GM21390 (cell line): ENCODE results near the gene ZFP36L1.
"Not testable (repeated sequence)": the region's sequence is repeated elsewhere in the genome, so short reads cannot be mapped to it uniquely, and the experiment has no call there.

ENCODE experiments used
- ATAC-seq: cut with Tn5 transposase; IDR thresholded peaks from one replicate; pipeline ENCODE4 v1.9.1; 2021; ENCODE audit not compliant: unreplicated experiment

ZFP36L1 gene

DNA sequence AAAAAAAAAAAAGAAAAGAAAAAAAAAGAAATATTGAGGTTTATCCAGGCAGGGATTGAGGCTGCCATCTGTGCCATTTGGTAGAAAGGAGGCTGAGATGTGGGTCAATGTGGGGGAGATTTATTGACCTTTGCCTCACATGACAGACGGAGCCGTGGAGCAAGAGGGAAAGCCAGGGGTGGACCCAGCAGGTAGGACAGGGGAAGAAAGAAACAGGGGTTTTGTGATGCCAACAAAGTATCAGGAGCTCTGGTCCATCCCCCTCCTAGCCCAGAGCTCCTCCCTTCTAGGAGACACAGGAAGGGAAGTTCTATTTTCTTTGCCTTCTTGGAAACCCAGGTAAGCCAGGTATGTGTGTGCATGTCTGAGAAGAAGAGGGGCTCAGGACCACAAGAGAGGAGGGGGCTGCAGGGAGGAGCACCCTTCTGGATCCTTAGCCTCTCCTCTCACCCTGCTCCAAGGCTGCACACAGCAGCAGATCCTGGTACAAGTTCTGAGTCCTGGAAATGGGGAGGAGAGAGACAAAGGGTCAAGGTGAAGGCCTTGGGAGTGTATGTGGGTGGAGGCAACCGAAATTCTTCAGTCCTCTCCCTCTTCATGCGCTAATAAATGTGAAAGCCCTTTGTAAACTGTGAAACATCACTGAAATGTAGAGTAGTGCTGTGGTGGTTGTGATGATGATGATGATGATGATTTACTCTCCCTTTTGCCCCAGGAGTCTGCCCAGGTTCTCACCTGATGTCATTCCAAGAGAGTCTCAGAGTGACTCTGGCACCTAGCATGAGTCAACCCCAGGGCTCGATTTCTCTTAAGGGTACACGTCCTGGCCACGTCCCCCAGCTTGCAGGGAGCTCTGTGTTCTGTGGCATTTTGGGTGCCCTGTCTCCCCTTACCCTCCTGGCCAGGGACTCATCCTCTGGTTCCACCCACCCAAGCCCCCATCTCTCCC, 26.3 kb downstream of the ZFP36L1 start:
- ATAC-seq: no peak

DNA sequence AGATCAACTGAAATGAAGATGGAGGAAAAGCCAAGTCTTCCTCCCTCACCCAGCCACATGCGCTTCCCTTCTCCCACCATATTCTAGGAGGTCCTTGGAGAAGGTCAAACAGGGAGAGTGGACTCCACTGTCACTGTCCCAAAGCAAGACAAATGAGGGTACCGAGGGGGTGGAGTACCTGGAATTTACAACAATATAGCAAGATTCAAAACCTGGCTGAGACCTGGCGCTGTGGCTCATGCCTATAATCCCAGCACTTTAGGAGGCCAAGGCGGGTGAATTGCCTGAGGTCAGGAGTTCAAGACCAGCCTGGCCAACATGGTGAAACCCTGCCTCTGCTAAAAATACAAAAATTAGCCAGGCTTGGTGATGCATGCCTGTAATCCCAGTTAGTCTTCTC, 29.0 kb downstream of the ZFP36L1 start:
- not testable (repeated sequence) for ATAC-seq

DNA sequence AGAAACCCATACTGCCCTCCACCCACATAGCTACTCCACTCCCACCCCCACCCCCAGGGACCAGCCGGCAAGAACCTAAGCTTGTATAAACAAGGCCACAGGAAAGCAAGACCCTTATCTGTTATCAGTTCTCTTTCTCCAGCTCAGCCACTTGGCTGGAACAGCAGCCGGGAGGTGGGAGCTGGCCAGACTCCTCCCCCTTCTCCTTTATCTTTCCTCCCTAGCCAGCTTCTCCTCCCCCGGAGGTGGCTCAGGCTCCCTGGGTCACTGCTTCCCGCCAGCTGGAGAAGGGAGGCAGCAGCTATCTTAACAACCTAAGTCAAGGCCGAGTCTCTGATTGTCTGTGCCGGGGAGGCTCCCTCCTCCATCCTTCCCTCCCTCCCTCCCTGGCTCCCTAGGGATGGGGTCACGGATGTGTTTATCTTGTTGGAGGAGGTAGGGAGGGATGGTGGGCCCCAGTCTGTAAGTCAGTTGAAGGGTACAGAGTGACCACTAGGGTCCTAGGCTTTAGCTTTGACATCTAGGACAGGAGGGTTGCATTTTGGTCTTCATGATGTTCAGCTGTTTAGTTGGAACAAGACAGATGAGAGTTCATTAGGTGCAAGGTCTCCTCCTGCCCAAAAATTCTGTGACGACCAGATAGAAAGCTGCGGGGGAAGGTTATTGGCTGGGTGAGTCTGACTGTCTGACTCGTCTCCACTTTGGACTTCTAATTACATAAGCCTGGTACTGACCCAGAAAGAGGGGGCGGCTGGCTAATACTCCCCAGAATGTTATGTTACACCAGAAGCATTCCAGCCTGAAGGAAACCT, 29.7 kb downstream of the ZFP36L1 start:
- no peak for ATAC-seq

DNA sequence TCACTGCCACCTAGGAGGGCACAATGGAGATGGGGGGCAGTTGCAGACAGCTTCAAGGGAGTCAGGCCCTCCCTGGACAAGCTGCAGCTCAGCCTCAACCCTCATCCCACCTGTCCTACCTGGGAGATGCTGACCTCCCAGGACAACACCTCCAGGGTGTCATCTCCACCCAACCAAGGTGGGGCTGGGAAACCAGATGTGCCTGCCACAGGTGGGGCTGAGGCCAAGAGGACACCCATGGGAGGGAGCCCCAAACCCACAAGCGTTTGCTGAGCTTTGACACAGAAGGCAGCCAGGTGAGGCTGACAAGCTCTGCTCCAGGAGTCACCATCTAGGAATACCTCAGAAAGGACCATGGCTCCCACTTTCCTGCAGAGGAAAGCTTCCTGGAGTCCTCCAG, 31.5 kb downstream of the ZFP36L1 start:
- no peak for ATAC-seq

GRCh38 chr14:68760761-68761160, 32.1 kb downstream of the ZFP36L1 start:
- ATAC-seq: no peak

DNA sequence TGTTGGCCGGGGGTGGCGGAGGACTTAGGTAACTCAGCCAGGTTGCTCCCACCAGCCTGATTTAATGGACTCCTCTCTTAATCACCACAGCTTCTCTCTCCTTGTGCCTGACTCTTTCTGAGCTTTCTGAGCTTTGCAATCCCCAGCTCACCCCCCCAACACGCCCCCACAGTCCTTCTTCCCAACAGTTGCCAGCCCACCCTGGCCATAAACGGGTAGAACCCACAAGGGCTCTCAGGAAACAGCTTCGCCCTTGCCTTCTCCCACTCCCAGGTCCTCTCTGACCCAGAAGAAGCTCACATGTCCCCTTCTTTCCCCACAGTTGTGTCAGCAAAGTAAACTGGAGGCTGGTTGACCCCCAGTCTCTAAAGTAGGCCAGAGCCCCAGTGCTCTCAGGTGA, 32.9 kb downstream of the ZFP36L1 start:
- ATAC-seq: no peak

DNA sequence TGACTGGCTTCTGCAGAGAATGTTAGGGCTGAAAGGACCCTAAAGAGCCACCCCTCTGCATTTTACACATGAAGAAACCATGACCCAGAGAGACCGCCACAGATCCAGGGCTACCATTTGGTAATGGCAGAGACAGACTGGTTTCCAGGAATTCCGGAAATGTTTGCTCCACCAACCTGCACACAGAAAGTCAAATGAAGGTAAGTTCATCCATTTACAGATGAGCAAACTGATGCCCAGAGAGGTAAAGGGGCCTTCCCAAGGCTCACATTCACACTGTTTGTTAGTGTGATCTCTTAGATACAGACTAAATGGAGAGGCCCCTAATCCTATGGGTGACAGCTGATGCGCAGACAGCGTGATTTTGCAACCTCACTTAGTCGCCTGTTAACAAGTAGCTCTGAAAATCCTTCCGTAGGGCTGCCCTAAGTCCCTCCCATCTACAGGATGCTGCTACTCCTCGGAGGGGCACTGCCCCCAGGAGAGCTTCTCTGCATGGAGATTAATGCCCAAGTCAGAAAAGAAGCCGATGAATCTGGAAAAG, 33.8 kb downstream of the ZFP36L1 start:
- no peak for ATAC-seq

- ATAC-seq: no peak
Measured at GRCh38 chr14:68758301-68758700, 34.6 kb downstream of the ZFP36L1 start.

- no peak for ATAC-seq
Measured at GRCh38 chr14:68757618-68758081, 35.2 kb downstream of the ZFP36L1 start.

DNA sequence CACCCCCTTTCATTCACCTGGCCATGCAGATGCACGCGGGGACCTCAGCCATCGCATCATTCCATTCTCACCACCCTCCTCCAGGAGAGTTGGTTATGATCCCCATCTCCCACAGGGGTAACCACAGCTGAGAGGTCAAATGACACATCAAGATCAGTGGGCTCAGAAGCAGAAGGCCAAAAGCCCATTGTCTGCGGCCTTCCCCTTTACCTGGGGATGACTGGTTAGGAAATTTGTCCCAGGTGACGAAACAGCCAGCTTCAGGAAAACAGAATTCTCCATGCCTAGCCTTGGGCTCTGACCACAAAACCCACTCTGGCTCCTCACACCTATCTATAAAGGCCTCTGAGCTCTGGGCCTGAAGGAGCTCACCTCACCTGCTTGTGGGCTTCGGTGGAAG, 36.1 kb downstream of the ZFP36L1 start:
- ATAC-seq: no peak

DNA sequence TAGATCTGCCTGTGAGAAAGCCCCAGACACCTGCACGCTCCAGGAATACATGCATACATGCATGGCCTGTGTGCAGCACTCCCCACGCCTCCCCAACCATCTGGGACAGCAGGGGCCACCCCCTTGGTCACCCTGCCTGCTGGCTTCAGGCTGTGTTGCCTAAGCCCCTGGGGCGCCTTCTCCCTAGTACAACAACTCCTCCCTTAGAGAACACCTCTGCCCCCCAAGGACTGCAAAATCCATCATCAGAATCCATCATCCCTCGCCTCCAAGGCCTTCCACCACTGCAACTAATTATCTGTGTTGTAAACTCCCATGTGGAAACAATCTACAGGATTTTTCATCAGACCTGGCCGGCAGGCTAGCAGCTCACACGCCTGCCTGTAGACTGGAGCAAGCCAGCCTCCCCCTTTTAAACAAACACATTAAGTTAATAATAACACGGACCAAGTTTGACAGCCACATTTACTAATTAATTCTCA, 36.8 kb downstream of the ZFP36L1 start:
- no peak for ATAC-seq

DNA sequence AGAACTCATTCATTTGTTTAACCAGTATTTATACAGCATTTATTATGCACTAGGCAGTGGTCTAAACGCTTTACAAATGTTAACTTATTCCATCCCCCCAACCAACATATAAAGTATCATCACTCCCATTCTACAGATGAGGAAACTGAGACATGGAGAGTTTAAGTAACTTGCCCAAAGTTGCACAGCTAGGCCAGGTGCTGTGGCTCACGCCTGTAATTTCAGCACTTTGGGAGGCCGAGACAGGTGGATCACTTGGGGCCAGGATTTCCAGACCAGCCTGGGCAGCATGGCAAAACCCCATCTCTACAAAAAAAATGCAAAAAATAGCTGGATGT, 37.9 kb downstream of the ZFP36L1 start:
- ATAC-seq: no peak

GRCh38 chr14:68753690-68754089, 39.2 kb downstream of the ZFP36L1 start:
- no peak for ATAC-seq

- no peak for ATAC-seq
Measured at GRCh38 chr14:68752271-68753006, 40.4 kb downstream of the ZFP36L1 start.

GRCh38 chr14:68749487-68750475, 43.1 kb downstream of the ZFP36L1 start:
- no peak for ATAC-seq

- no peak for ATAC-seq
Measured at GRCh38 chr14:68748691-68749090, 44.2 kb downstream of the ZFP36L1 start.

DNA sequence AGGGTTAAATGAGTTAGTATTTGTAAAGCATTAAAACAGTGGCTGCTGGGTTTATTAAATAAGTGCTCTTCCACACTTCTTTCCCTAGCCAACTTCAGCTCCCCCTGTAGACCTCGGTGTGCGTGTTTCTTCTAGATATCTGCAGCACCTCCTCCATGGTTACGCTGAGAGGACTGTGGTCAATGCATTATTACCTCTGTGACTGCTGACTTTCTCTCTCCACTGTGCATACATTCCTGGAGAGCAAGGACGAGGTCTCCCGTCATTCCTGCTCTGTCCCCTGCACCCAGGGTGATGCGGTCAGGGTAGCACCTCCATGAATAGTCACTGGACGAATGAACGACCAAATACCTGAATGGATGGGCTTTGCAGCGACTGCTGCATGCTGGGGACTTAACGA, 44.6 kb downstream of the ZFP36L1 start:
- no peak for ATAC-seq

DNA sequence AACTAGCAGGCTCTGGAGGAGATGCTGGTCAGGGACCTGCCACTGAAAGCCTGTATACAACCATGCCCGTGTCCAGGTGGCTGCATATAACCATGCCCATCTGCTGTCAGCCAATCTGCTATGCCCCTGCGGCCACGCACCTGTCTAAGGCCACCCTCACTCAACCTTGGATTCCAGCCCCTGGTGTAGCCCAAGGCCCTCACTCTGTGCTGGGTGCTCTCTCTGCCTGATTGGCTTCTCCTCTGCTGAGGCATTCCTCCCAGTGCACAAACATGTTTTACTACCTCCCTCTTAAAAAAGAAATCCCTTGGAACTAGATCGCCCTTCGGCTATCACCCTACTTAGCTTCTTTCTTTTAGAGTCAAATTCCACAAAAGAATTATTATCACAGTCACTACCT, 45.5 kb downstream of the ZFP36L1 start:
- no peak for ATAC-seq

- ATAC-seq: no peak
Measured at GRCh38 chr14:68744613-68745012, 48.3 kb downstream of the ZFP36L1 start.
